ENCODE data around the gene RNPEP. TPM values are rescaled to one million over a fixed set of nuclear protein-coding genes. Genes with fewer than 3 reads are reported as not detected.

Gene RNPEP
- total RNA-seq, 1 donor from 2014 or later = 79.3 TPM

DNA sequence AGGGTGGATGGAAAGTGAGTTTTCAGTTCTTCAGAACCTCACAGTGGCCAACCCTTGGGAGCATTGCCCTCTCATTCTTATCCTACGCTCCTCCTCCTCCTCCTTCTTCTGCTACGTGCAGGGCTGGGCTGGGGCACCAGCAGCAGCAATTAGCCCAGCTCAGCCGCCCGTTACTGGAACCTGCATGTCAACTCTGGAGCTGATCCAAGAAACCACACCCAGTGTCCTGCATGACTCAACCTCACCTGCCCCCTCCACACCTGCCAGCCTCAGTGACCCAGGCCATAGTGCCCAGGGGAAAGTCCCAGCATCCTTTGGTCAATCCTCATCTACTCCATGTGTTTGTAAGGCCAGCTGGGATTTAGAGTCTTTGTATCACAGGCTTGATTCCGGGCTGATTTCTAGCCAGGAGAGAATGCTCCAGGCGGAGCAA is 40.6 kb downstream of the RNPEP start:
- H3K4me1 Mint-ChIP-seq = peaks cover 28% of the 10 kb centered on the region
- no peak for DNase-seq (ENCODE audit: low spot score in 2 of 2, unreplicated experiment in 2 of 2)
- H3K36me3 Mint-ChIP-seq = no peaks in the 10 kb centered on the region
- peak overlapping the region; percentile 66 for H3K27ac Mint-ChIP-seq
- H3K27me3 Mint-ChIP-seq (ENCODE audit: low read depth) = no peaks in the 10 kb centered on the region
- no peaks in the 10 kb centered on the region for H3K9me3 Mint-ChIP-seq
- no peak overlapping the region for H3K4me3 Mint-ChIP-seq
- TF ChIP-seq, protein P1, sequence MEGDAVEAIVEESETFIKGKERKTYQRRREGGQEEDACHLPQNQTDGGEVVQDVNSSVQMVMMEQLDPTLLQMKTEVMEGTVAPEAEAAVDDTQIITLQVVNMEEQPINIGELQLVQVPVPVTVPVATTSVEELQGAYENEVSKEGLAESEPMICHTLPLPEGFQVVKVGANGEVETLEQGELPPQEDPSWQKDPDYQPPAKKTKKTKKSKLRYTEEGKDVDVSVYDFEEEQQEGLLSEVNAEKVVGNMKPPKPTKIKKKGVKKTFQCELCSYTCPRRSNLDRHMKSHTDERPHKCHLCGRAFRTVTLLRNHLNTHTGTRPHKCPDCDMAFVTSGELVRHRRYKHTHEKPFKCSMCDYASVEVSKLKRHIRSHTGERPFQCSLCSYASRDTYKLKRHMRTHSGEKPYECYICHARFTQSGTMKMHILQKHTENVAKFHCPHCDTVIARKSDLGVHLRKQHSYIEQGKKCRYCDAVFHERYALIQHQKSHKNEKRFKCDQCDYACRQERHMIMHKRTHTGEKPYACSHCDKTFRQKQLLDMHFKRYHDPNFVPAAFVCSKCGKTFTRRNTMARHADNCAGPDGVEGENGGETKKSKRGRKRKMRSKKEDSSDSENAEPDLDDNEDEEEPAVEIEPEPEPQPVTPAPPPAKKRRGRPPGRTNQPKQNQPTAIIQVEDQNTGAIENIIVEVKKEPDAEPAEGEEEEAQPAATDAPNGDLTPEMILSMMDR (IDR thresholded peaks at IDR 0.05; ENCODE audit: unreplicated experiment) = no peak

DNA sequence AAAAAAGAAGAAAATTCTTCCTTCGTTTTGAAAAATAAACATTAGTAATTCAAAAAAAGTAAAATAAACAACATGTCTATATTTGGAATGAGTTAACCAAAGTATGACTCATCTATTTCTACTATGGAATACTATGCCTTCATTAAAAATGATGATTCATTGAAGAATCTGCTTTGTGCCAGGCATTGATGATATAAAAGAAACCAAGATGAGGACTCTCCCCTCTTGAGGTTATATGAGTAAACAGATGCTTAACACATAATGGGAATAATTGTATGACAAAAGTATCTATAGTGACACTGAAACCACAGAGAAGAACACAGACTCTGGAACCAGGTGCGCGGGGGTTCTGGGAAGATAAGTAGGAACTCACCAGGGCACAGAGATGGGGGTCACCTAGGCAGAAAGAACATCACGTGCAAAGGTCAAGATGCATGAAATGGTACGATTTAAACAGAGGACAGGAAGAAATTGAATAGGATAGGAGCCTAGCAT is 46.8 kb downstream of the RNPEP start:
- no peaks in the 10 kb centered on the region for H3K27me3 Mint-ChIP-seq (ENCODE audit: low read depth)
- no peak for DNase-seq (ENCODE audit: low spot score in 2 of 2, unreplicated experiment in 2 of 2)
- peaks cover 3% of the 10 kb centered on the region for H3K9me3 Mint-ChIP-seq
- H3K4me3 Mint-ChIP-seq = no peak overlapping the region
- TF ChIP-seq, protein P1 (IDR thresholded peaks at IDR 0.05; ENCODE audit: unreplicated experiment) = no peak
- peaks cover 12% of the 10 kb centered on the region for H3K4me1 Mint-ChIP-seq
- no peaks in the 10 kb centered on the region for H3K36me3 Mint-ChIP-seq
- peak overlapping the region; percentile 36 for H3K27ac Mint-ChIP-seq

DNA sequence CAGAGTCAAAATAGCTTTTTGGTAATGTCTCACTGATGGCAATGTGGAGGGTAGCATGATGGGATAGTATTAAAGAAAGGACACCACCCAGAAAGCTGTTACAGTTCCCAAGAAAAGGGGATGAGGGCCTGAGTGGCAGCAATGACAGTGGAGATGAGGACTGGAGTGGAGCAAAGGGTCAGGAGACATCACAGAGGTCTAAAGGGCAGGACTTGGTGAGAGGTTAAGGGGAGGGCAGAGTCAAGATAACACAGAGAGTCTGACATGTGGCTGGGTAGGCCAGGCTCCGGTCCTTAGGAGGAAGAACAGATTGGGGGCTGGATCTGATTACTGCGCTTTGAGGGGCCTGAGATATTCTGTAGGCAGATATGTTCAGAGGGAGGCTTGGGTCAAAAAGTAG is 47.3 kb downstream of the RNPEP start:
- Mint-ChIP-seq H3K4me3 (no peak overlapping the region), H3K36me3 (no peaks in the 10 kb centered on the region), H3K27ac (peak overlapping the region; percentile 48), H3K27me3 (ENCODE audit: low read depth) (no peaks in the 10 kb centered on the region), H3K9me3 (peaks cover 3% of the 10 kb centered on the region), H3K4me1 (peaks cover 17% of the 10 kb centered on the region)
- TF ChIP-seq, protein P1 (IDR thresholded peaks at IDR 0.05; ENCODE audit: unreplicated experiment) = no peak
- DNase-seq (ENCODE audit: low spot score in 2 of 2, unreplicated experiment in 2 of 2) = no peak

DNA sequence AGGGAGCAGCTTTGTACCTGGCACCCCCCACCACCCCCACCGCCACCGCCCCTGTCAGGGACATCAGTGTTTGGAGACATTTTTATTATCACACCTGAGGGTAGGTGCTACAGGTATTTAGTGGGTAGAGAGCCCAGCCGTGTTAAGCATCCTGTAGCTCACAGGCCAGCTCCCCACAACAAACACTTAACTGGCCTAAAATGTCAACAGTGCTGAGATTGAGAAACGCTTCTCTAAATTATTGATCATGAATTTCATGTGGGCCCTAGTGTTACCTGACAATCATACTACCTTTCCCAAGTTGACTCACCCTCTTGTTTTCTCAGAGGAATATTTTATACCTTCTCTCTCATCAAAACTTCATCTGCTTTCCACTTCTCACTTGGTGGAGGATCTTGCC is 49.3 kb downstream of the RNPEP start:
- TF ChIP-seq, protein P1 (IDR thresholded peaks at IDR 0.05; ENCODE audit: unreplicated experiment) = no peak
- Mint-ChIP-seq H3K9me3 (peaks cover 3% of the 10 kb centered on the region), H3K4me1 (peaks cover 24% of the 10 kb centered on the region), H3K4me3 (no peak overlapping the region), H3K36me3 (no peaks in the 10 kb centered on the region), H3K27me3 (ENCODE audit: low read depth) (no peaks in the 10 kb centered on the region), H3K27ac (peak overlapping the region; percentile 71)
- DNase-seq (ENCODE audit: low spot score in 2 of 2, unreplicated experiment in 2 of 2) = no peak

DNA sequence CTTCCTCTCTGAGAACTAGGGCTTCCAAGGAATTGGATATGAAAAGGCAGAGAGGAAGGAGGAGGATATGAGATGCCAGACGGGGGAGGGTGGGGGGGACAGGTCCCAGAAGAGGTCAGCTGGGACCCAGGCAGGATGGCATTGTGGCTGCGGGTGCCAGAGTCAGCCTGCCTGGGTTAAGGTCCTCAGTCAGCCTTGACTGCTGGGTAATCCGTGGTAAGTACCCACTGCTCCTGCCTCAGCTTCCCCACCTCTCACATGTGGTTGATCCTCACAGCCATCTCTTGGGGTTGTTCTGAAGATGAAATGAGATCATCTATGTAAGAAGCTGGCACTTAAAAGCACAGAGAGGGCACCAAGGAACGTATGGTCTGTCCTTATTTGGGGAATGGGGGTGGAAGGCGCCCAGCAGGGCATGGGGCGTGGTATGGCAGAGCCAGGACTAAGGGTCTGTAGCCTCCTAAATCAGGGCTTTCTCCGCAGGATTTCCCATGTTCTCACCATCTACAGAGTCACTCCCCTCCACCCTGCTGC is 51.8 kb downstream of the RNPEP start:
- no peak for DNase-seq (ENCODE audit: low spot score in 2 of 2, unreplicated experiment in 2 of 2)
- Mint-ChIP-seq H3K4me3 (peak overlapping the region; percentile 26), H3K4me1 (peaks cover 23% of the 10 kb centered on the region), H3K27ac (peak overlapping the region; percentile 98), H3K9me3 (no peaks in the 10 kb centered on the region), H3K27me3 (ENCODE audit: low read depth) (no peaks in the 10 kb centered on the region), H3K36me3 (no peaks in the 10 kb centered on the region)
- TF ChIP-seq, protein P1 (IDR thresholded peaks at IDR 0.05; ENCODE audit: unreplicated experiment) = no peak
